Activated CD4-positive, alpha-beta T cell treated with anti-CD3 and anti-CD28 coated beads for 24 hours (primary cell): Measurements from ENCODE around the gene PCDHB11.
"Not testable (repeated sequence)": the region's sequence is repeated elsewhere in the genome, so short reads cannot be mapped to it uniquely, and the experiment has no call there.

Source experiments
- DNase-seq, 2 donors: peaks; one replicate each; pipeline ENCODE4 v3.0.0-alpha.2; 2020; ENCODE audit warnings: low read depth in 2 of 2

The PCDHB11 gene

GRCh38 chr5:141236516-141237313 is 37.3 kb downstream of the PCDHB11 start:
- no peak for DNase-seq

GRCh38 chr5:141241496-141241895 is 42.1 kb downstream of the PCDHB11 start:
- DNase-seq, result no peak

- no peak for DNase-seq
Measured at GRCh38 chr5:141245250-141245717, 45.9 kb downstream of the PCDHB11 start, which contains the start of gene PCDHB15. Gene PCDHB15 (plus strand): TSS chr5:141245395. CDS start chr5:141245579, 184 bp downstream.

- DNase-seq, result not testable (repeated sequence)
Measured at GRCh38 chr5:141246971-141247370, 47.5 kb downstream of the PCDHB11 start.

GRCh38 chr5:141247434-141247833 is 48.0 kb downstream of the PCDHB11 start:
- DNase-seq, result not testable (repeated sequence)

GRCh38 chr5:141250576-141250975 is 51.1 kb downstream of the PCDHB11 start:
- no peak for DNase-seq
